Effector memory CD4-positive, alpha-beta T cell (primary cell): ENCODE measurements around the gene KLK12.
"Not testable (repeated sequence)": the region's sequence is repeated elsewhere in the genome, so short reads cannot be mapped to it uniquely, and the experiment has no call there.

Experiments used
- DNase-seq, 3 donors: peaks; one replicate each; pipeline ENCODE4 v3.0.0-alpha.2; 2020
- H3K27ac ChIP-seq: 2 replicates; pipeline ENCODE4 v1.7.0; 2013; ENCODE audit warnings: mild to moderate bottlenecking, low read length, moderate library complexity; ENCODE audit not compliant: insufficient read depth, poor library complexity, severe bottlenecking
- H3K27me3 ChIP-seq: replicated peaks from 2 replicates; pipeline ENCODE4 v1.7.0; 2013; ENCODE audit warnings: mild to moderate bottlenecking, low read length; ENCODE audit not compliant: insufficient read depth, control insufficient read depth, poor library complexity, severe bottlenecking
- H3K36me3 ChIP-seq: 2 replicates; pipeline ENCODE4 v1.7.0; 2013; ENCODE audit warnings: mild to moderate bottlenecking, low read length, moderate library complexity; ENCODE audit not compliant: control insufficient read depth, insufficient read depth
- H3K4me1 ChIP-seq: 2 replicates; pipeline ENCODE4 v1.7.0; 2013; ENCODE audit warnings: low read length, mild to moderate bottlenecking; ENCODE audit not compliant: control insufficient read depth, insufficient read depth, poor library complexity, severe bottlenecking
- H3K4me3 ChIP-seq: 2 replicates; pipeline ENCODE4 v1.7.0; 2013; ENCODE audit warnings: low read length, low read depth, mild to moderate bottlenecking; ENCODE audit not compliant: insufficient read depth, poor library complexity, severe bottlenecking
- H3K9me3 ChIP-seq: 2 replicates; pipeline ENCODE4 v1.7.0; 2013; ENCODE audit warnings: mild to moderate bottlenecking, low read length, moderate library complexity; ENCODE audit not compliant: control insufficient read depth

Gene KLK12

DNA sequence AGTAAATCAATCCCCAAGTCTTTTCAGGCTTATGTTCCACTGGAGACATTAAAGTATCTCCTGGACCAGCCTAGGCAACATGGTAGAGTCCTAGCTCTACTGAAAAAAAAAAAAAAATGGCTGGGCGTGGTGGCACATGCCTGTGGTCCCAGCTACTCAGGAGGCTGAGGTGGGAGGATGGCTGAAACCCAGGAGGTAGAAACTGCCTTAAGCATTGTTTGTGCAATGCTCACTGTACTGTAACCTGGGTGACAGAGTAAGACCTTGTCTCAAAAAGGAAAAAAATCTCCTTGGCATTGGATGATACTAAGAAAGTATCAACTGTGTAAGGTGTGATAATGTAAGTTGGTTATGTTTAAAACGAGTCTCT is 42.2 kb downstream of the KLK12 start:
- no peak for DNase-seq
- no peak overlapping the region for H3K4me3 ChIP-seq
- no peaks in the 10 kb centered on the region for H3K27me3 ChIP-seq
- no peak overlapping the region for H3K27ac ChIP-seq
- no peaks in the 10 kb centered on the region for H3K36me3 ChIP-seq
- no peaks in the 10 kb centered on the region for H3K9me3 ChIP-seq
- H3K4me1 ChIP-seq = no peaks in the 10 kb centered on the region

DNA sequence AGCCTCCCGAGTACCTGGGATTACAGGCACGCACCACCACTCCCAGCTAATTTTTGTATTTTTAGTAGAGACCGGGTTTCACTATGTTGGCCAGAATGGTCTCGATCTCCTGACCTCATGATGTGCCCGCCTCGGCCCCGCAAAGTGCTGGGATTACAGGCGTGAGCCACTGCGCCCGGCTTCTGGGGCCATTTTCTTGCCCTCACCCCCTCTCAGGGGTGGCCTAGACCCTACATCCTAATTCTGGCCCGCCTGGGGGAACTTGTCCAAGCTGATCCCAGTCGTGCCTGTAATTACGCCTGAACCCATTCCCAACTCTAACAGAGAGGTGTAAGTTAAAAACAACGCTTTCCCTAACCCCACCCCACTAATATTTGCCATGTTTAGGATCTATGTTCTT is 50.4 kb downstream of the KLK12 start:
- not testable (repeated sequence) for H3K4me1 ChIP-seq, H3K9me3 ChIP-seq, H3K27ac ChIP-seq, H3K4me3 ChIP-seq, H3K27me3 ChIP-seq, H3K36me3 ChIP-seq, DNase-seq

DNA sequence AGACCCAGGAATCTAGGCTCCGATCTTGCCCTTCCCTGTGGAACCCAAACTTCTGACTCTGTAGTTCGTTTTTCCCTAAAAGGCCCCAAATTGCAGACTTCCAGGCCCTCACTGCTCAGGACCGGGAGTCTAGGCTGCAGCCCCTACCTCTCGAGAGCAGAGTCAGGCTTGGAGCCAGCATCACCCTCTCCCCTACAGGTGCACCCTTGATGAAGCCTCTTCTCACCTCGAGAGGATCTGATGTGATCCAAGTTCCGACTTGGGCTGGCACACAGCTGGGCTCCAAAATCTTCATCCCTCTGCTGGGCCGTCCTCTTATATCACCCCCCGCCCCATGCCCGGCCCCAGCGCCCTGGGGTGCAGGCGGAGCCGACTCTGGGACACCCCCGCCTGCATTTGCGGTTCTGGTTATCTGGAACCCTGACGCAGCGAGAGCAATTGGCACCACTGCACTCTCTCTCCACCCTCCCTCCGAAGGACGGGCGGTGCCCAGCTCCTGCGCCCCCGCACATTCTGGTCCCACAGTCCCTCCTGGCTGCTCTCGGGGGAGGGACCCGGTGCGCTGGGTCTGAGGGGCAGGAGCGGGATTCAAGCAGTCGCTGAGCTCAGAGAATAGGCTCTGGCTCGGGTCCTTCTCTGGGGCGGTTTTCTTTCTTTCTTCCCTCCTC is 51.0 kb downstream of the KLK12 start, which contains the start of gene KLK7:
TSS of gene KLK7 (minus strand) at position 293 of the 668 bp plus-strand sequence. CDS start 1,518 bp downstream, outside the sequence.
- no peaks in the 10 kb centered on the region for H3K9me3 ChIP-seq
- peaks cover 4% of the 10 kb centered on the region for H3K27me3 ChIP-seq
- H3K4me1 ChIP-seq = no peaks in the 10 kb centered on the region
- no peak within 1 kb of the TSS for H3K27ac ChIP-seq
- H3K36me3 ChIP-seq = no peaks in the 10 kb centered on the region
- H3K4me3 ChIP-seq = no peak within 1 kb of the TSS
- no peak for DNase-seq

DNA sequence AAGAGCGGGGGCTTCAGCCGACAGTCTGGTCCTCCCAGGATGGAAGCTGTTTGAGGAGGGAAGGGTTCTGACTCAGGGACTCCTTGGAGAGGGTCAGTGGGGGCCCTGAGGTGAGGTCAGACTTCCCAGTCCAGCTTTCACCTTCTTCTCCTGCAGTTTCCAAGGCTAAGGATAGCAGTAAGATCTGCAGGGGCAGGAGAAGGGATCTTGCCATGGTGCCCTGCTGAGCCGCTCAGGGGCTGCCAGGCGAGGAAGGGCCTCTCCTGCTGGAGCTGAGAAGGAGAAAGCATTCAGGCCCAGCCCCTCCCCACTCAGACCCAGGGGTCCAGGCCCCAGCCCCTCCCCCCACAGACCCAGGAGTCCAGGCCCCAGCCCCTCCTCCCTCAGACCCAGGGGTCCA is 52.6 kb downstream of the KLK12 start:
- no peak overlapping the region for H3K4me3 ChIP-seq
- DNase-seq = no peak
- H3K27me3 ChIP-seq = peaks cover 4% of the 10 kb centered on the region
- H3K4me1 ChIP-seq = no peaks in the 10 kb centered on the region
- H3K27ac ChIP-seq = no peak overlapping the region
- H3K9me3 ChIP-seq = no peaks in the 10 kb centered on the region
- no peaks in the 10 kb centered on the region for H3K36me3 ChIP-seq

DNA sequence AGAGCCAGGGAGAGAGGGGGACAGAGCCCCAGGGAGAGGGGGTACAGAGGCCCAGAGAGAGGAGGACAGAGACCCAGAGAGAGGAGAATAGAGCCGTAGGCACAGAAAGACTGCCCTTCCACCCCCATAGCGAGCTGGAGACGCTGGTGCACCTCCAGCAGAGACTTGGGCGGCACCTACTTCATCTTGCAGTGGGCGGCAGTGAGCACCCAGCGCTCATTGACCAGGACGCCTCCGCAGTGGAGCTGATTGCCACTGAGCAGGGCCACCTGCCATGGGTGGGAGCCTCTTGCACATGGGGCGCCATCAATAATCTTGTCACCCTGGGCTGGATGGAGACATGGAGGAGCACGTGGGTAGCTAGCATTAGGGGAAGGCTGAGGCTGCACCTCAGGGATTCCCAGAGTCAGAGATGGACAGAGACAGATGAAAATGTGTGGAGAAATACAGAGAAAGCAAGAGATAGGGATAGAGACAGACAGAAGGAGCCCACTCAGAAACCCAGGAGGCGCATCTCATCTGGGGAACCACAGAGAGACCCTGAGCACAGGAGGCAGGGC is 53.1 kb downstream of the KLK12 start:
- DNase-seq = no peak
- H3K4me1 ChIP-seq = no peaks in the 10 kb centered on the region
- H3K9me3 ChIP-seq = no peaks in the 10 kb centered on the region
- peaks cover 4% of the 10 kb centered on the region for H3K27me3 ChIP-seq
- no peaks in the 10 kb centered on the region for H3K36me3 ChIP-seq
- H3K4me3 ChIP-seq = no peak overlapping the region
- no peak overlapping the region for H3K27ac ChIP-seq

DNA sequence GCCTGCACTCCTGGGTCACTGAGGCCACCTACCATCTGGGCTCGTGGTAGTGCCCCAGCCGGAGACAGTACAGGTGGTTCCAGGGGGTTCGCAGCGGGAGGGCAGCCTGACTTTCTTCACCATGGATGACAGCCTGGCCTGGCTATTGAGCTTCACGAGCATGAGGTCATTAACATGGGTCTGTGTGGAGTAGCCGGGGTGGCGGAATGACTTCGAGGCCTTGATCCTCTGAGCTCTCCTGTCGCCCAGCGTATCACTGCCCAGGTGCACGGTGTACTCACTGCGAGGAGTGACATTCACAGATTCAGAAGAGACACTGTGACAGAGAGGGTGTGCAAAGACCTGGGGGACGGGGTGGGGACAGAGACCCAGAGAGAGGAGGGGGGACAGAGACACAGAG is 54.6 kb downstream of the KLK12 start:
- no peak overlapping the region for H3K27ac ChIP-seq
- no peaks in the 10 kb centered on the region for H3K4me1 ChIP-seq
- H3K4me3 ChIP-seq = no peak overlapping the region
- no peak for DNase-seq
- no peaks in the 10 kb centered on the region for H3K9me3 ChIP-seq
- peaks cover 4% of the 10 kb centered on the region for H3K27me3 ChIP-seq
- no peaks in the 10 kb centered on the region for H3K36me3 ChIP-seq

DNA sequence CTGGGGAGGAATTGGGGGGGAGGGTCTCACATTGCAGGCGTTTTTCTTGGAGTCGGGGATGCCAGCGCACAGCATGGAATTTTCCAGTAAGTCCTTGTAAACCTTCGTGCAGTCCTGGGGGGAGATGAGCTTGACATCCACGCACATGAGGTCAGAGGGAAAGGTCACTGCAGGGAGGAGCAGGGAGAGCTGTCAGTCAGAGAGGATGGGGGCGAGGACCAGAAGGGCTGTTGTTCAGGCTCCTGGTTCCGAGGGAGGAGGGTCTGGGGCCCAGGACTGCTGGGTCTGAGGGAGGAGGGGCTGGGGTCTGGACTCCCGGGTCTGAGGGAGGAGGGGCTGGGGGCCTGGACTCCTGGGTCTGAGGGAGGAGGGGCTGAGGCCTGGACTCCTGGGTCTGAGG is 55.0 kb downstream of the KLK12 start:
- H3K27me3 ChIP-seq = peaks cover 4% of the 10 kb centered on the region
- no peaks in the 10 kb centered on the region for H3K36me3 ChIP-seq

More for the DNA sequence above, 55.0 kb downstream of the KLK12 start:
- DNase-seq = no peak
- Histone ChIP-seq H3K4me1 (no peaks in the 10 kb centered on the region), H3K4me3 (no peak overlapping the region), H3K9me3 (no peaks in the 10 kb centered on the region), H3K27ac (no peak overlapping the region)
